H9 (cell line): ENCODE measurements around the gene DGKH. TPM values are rescaled to one million over a fixed set of nuclear protein-coding genes. Genes with fewer than 3 reads are reported as not detected.

Experiments
- DNase-seq: peaks from one replicate; pipeline ENCODE4 v3.0.0-alpha.2; 2017
- H2AFZ ChIP-seq: one replicate; pipeline ENCODE4 v1.6.1; 2013; ENCODE audit warnings: mild to moderate bottlenecking, low read length, control low read depth, moderate library complexity
- H2AK5ac ChIP-seq: 2 replicates; pipeline ENCODE4 v1.6.1; 2013; ENCODE audit warnings: low read length, control low read depth, mixed read lengths; ENCODE audit not compliant: insufficient read length
- H2BK120ac ChIP-seq: one replicate; pipeline ENCODE4 v1.6.1; 2013; ENCODE audit warnings: low read depth, mild to moderate bottlenecking, low read length, control low read depth, inconsistent platforms; ENCODE audit not compliant: poor library complexity, severe bottlenecking
- H2BK12ac ChIP-seq: 2 replicates; pipeline ENCODE4 v1.6.1; 2013; ENCODE audit warnings: low read length, control low read depth, mixed read lengths, low read depth; ENCODE audit not compliant: insufficient read length
- H2BK15ac ChIP-seq: 2 replicates; pipeline ENCODE4 v1.6.1; 2013; ENCODE audit warnings: low read depth, low read length, control low read depth
- H2BK20ac ChIP-seq: one replicate; pipeline ENCODE4 v1.6.1; 2013; ENCODE audit warnings: low read depth, mild to moderate bottlenecking, low read length, control low read depth, inconsistent platforms; ENCODE audit not compliant: poor library complexity, severe bottlenecking
- H2BK5ac ChIP-seq: 2 replicates; pipeline ENCODE4 v1.6.1; 2013; ENCODE audit warnings: low read length, control low read depth, mixed read lengths; ENCODE audit not compliant: insufficient read length
- H3K14ac ChIP-seq: 2 replicates; pipeline ENCODE4 v1.6.1; 2013; ENCODE audit warnings: low read length, control low read depth; ENCODE audit not compliant: insufficient read depth
- H3K18ac ChIP-seq: 2 replicates; pipeline ENCODE4 v1.6.1; 2013; ENCODE audit warnings: low read depth, mild to moderate bottlenecking, mixed read lengths, low read length, control low read depth; ENCODE audit not compliant: insufficient read length
- H3K23ac ChIP-seq: 2 replicates; pipeline ENCODE4 v1.6.1; 2013; ENCODE audit warnings: low read length, control low read depth, mixed read lengths, low read depth; ENCODE audit not compliant: insufficient read length
- H3K23me2 ChIP-seq: 2 replicates; pipeline ENCODE4 v1.6.1; 2013; ENCODE audit warnings: low read depth, mild to moderate bottlenecking, mixed read lengths, low read length, control low read depth; ENCODE audit not compliant: insufficient read length, poor library complexity, severe bottlenecking
- H3K27ac ChIP-seq: 2 replicates; pipeline ENCODE4 v1.5.1; 2013; ENCODE audit warnings: low read length, control low read depth, mixed read lengths, low read depth; ENCODE audit not compliant: insufficient read length
- H3K27me3 ChIP-seq: 2 replicates; pipeline ENCODE4 v1.6.1; 2013; ENCODE audit warnings: low read length, control low read depth, inconsistent platforms; ENCODE audit not compliant: insufficient read depth
- H3K4ac ChIP-seq: 2 replicates; pipeline ENCODE4 v1.6.1; 2013; ENCODE audit warnings: low read depth, mild to moderate bottlenecking, control low read depth, inconsistent platforms, low read length, moderate library complexity
- H3K4me1 ChIP-seq: 2 replicates; pipeline ENCODE4 v1.6.1; 2013; ENCODE audit warnings: low read length, control low read depth, inconsistent platforms; ENCODE audit not compliant: insufficient read depth
- H3K4me2 ChIP-seq: 2 replicates; pipeline ENCODE4 v1.6.1; 2013; ENCODE audit warnings: low read length, control low read depth, mixed read lengths; ENCODE audit not compliant: insufficient read length, insufficient read depth
- H3K56ac ChIP-seq: 2 replicates; pipeline ENCODE4 v1.6.1; 2013; ENCODE audit warnings: low read depth, mild to moderate bottlenecking, mixed read lengths, low read length, control low read depth; ENCODE audit not compliant: insufficient read length
- H3K79me1 ChIP-seq: 2 replicates; pipeline ENCODE4 v1.6.1; 2013; ENCODE audit warnings: low read depth, mild to moderate bottlenecking, moderate library complexity, low read length, control low read depth, inconsistent platforms; ENCODE audit not compliant: insufficient read depth, poor library complexity, severe bottlenecking
- H3K79me2 ChIP-seq: 2 replicates; pipeline ENCODE4 v1.6.1; 2013; ENCODE audit warnings: low read length, control low read depth, inconsistent platforms; ENCODE audit not compliant: insufficient read depth
- H3K9ac ChIP-seq: 2 replicates; pipeline ENCODE4 v1.6.1; 2013; ENCODE audit warnings: low read length, control low read depth, mixed read lengths; ENCODE audit not compliant: insufficient read length; ENCODE audit errors: extremely low read depth
- H3K9me3 ChIP-seq: one replicate; pipeline ENCODE4 v1.6.1; 2013; ENCODE audit warnings: low read depth, low read length, inconsistent platforms; ENCODE audit not compliant: control insufficient read depth
- H3T11ph ChIP-seq: one replicate; pipeline ENCODE4 v1.6.1; 2013; ENCODE audit warnings: mild to moderate bottlenecking, low read length, control low read depth, inconsistent platforms
- H4K20me1 ChIP-seq: one replicate; pipeline ENCODE4 v1.6.1; 2013; ENCODE audit not compliant: control insufficient read depth, insufficient read length, insufficient read depth
- H4K5ac ChIP-seq: 2 replicates; pipeline ENCODE4 v1.6.1; 2013; ENCODE audit warnings: low read depth, mild to moderate bottlenecking, mixed read lengths, low read length, control low read depth; ENCODE audit not compliant: insufficient read length
- H4K8ac ChIP-seq: replicated peaks from 2 replicates; pipeline ENCODE4 v1.6.1; 2013; ENCODE audit warnings: low read length, control low read depth, mixed read lengths, low read depth; ENCODE audit not compliant: insufficient read length
- H4K91ac ChIP-seq: 2 replicates; pipeline ENCODE4 v1.6.1; 2013; ENCODE audit warnings: low read depth, mild to moderate bottlenecking, moderate library complexity, mixed read lengths, low read length, control low read depth; ENCODE audit not compliant: insufficient read length
- H3K27ac Mint-ChIP-seq, 3 experiments: 2 replicates in 2 of 3; 3 replicates in 1 of 3; pipeline ENCODE4 v1.8.0; 2020 to 2021; ENCODE audit warnings: mixed read lengths in 3 of 3, mild to moderate bottlenecking in 1 of 3, moderate library complexity in 1 of 3
- H3K27me3 Mint-ChIP-seq: 2 replicates; pipeline ENCODE4 v1.8.0; 2021; ENCODE audit warnings: low read depth, mild to moderate bottlenecking, moderate library complexity, mixed read lengths
- H3K36me3 Mint-ChIP-seq, 3 experiments: 2 replicates in 2 of 3; 3 replicates in 1 of 3; pipeline ENCODE4 v1.8.0; 2020 to 2021; ENCODE audit warnings: low read depth in 3 of 3, mixed read lengths in 3 of 3; ENCODE audit not compliant: insufficient read depth in 1 of 3
- H3K4me1 Mint-ChIP-seq, 2 experiments: 2 replicates each; pipeline ENCODE4 v1.8.0; 2020; ENCODE audit warnings: mixed read lengths in 2 of 2
- H3K4me3 Mint-ChIP-seq, 2 experiments: 2 replicates in 1 of 2; 3 replicates in 1 of 2; pipeline ENCODE4 v1.8.0; 2020 to 2021; ENCODE audit warnings: mild to moderate bottlenecking in 2 of 2, mixed read lengths in 2 of 2, moderate library complexity in 1 of 2
- H3K9me3 Mint-ChIP-seq, 2 experiments: 2 replicates in 1 of 2; 3 replicates in 1 of 2; pipeline ENCODE4 v1.8.0; 2020; ENCODE audit warnings: mild to moderate bottlenecking in 2 of 2, mixed read lengths in 2 of 2, moderate library complexity in 1 of 2
- CTCF ChIP-seq: fragments of 200-600 bp; sonication (generic); conservative IDR thresholded peaks from 3 replicates; pipeline ENCODE4 v1.8.0; 2021; ENCODE audit warnings: antibody characterized with exemption, mild to moderate bottlenecking
- WGBS: extraction: QIAGEN DNeasy Blood & Tissue Kit; methylation state at CpG from one replicate; pipeline ENCODE4 v1.1.7; 2013; ENCODE audit warnings: missing lambda C conversion rate, low lambda C conversion rate, mixed read lengths; ENCODE audit not compliant: insufficient read length; ENCODE audit errors: extremely low coverage; 5-methylcytosine and 5-hydroxymethylcytosine counted together
- total RNA-seq: library from RNA; stranded (reverse); gene quantifications from 2 replicates; pipeline ENCODE4 v1.2.1, GENCODE V29; 2021

DGKH gene
- total RNA-seq, 1 experiment from 2014 or later, result 8.6 TPM

- H3K4ac ChIP-seq, result no peak overlapping the region
- H4K8ac ChIP-seq, result no peak overlapping the region
- H4K91ac ChIP-seq, result no peak overlapping the region
- no peak overlapping the region for H2AK5ac ChIP-seq
- H3K27ac Mint-ChIP-seq, result peak overlapping the region in 2 of 3 experiments; percentile 6 to 45; a peak in 1 of 7 replicates
- H3K56ac ChIP-seq, result no peak overlapping the region
- H3T11ph ChIP-seq, result no peak overlapping the region
- H3K9ac ChIP-seq, result no peak overlapping the region
- H3K4me2 ChIP-seq, result no peak overlapping the region
- H4K5ac ChIP-seq, result no peak overlapping the region
- no peak overlapping the region for H2BK12ac ChIP-seq
- no peaks in the 10 kb centered on the region for H3K79me1 ChIP-seq
- no peaks in the 10 kb centered on the region; the same call in 1 of the 2 replicates for H3K27me3 Mint-ChIP-seq
- no peaks in the 10 kb centered on the region for H4K20me1 ChIP-seq
- no peak overlapping the region for H3K23ac ChIP-seq
- H3K9me3 Mint-ChIP-seq, result peaks cover 18 to 22% of the 10 kb centered on the region in 2 experiments
- no peak for TF ChIP-seq CTCF
- H3K9me3 ChIP-seq, result no peaks in the 10 kb centered on the region
- peaks cover 4% of the 10 kb centered on the region for H3K23me2 ChIP-seq
- H2BK120ac ChIP-seq, result no peak overlapping the region
- H3K14ac ChIP-seq, result no peak overlapping the region
- no peak overlapping the region for H2BK20ac ChIP-seq
- no peak overlapping the region for H2BK15ac ChIP-seq
- no peak overlapping the region for H3K4me3 Mint-ChIP-seq
- no peaks in the 10 kb centered on the region for H3K27me3 ChIP-seq
- H2BK5ac ChIP-seq, result no peak overlapping the region
- H2AFZ ChIP-seq, result no peak overlapping the region
- peaks cover 45 to 47% of the 10 kb centered on the region in 2 experiments for H3K4me1 Mint-ChIP-seq
- WGBS, result no CpG with 5 or more reads among the region's 10 CpGs
- peaks cover 9% of the 10 kb centered on the region; the same call in 1 of the 2 replicates for H3K79me2 ChIP-seq
- no peak overlapping the region for H3K27ac ChIP-seq
- H3K36me3 Mint-ChIP-seq, result peaks cover 8 to 17% (median 11%) of the 10 kb centered on the region in 3 experiments; a peak in 6 of 7 replicates
- peaks cover 3% of the 10 kb centered on the region; the same call in 1 of the 2 replicates for H3K4me1 ChIP-seq
- no peak overlapping the region for H3K18ac ChIP-seq
- DNase-seq, result no peak
Measured at GRCh38 chr13:42274386-42275097, 226.1 kb downstream of the DGKH start.
